Brain microvascular endothelial cell (primary cell): ENCODE results near the gene WNK2.
"Not testable (repeated sequence)": the region's sequence is repeated elsewhere in the genome, so short reads cannot be mapped to it uniquely, and the experiment has no call there.

ENCODE experiments used
- DNase-seq: peaks from one replicate; pipeline ENCODE4 v3.0.0-alpha.2; 2020
- H3K27ac ChIP-seq: fragments of 250-450 bp; sonication (Bioruptor Pico); 2 replicates; pipeline ENCODE4 v1.5.1; 2020; ENCODE audit warnings: mild to moderate bottlenecking, moderate library complexity
- H3K27me3 ChIP-seq: fragments of 250-450 bp; sonication (Bioruptor Pico); replicated peaks from 2 replicates; pipeline ENCODE4 v1.5.1; 2020; ENCODE audit warnings: mild to moderate bottlenecking
- H3K36me3 ChIP-seq: fragments of 250-450 bp; sonication (Bioruptor Pico); replicated peaks from 2 replicates; pipeline ENCODE4 v1.5.1; 2020; ENCODE audit warnings: mild to moderate bottlenecking
- H3K4me3 ChIP-seq: 2 replicates; pipeline ENCODE4 v1.5.1; 2011; ENCODE audit warnings: low read depth, mild to moderate bottlenecking, control low read depth, low read length, moderate library complexity
- in situ Hi-C: cut with HindIII; loops from 2 replicates; pipeline ENCODE4 v1.10.0; 2017; ENCODE audit warnings: low sequenced_read_pairs, low pct_ligation_motif_present
- TF ChIP-seq, protein P1 (sequence below): IDR thresholded peaks from 2 replicates; pipeline ENCODE4 v1.5.1; 2011; ENCODE audit warnings: low read depth, mild to moderate bottlenecking, moderate library complexity, low read length, control low read depth, inconsistent platforms; ENCODE audit errors: missing control alignments

WNK2 gene

DNA sequence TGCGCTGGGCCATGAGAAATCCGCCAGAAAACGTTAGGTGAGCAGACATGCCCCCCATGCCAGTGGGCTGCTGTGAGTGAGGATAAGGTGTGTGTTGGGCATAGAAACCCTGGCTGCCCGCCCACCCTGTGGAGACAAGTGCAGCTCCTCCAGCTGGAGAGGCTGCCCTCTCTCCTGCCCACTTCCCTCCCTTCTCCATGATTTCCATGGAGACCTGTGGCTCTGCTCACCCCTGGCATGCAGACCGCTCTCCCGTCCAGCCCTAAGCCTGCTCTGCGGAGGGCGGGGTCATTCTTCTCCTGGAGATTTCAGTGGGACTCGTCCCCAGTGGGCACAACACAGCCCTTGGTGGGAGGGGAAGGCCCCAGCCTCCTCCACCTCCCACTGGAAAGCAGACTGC lies 134.5 kb downstream of the WNK2 start:
- in situ Hi-C loops = no loop called here
- no peak for DNase-seq
- TF ChIP-seq, protein P1, sequence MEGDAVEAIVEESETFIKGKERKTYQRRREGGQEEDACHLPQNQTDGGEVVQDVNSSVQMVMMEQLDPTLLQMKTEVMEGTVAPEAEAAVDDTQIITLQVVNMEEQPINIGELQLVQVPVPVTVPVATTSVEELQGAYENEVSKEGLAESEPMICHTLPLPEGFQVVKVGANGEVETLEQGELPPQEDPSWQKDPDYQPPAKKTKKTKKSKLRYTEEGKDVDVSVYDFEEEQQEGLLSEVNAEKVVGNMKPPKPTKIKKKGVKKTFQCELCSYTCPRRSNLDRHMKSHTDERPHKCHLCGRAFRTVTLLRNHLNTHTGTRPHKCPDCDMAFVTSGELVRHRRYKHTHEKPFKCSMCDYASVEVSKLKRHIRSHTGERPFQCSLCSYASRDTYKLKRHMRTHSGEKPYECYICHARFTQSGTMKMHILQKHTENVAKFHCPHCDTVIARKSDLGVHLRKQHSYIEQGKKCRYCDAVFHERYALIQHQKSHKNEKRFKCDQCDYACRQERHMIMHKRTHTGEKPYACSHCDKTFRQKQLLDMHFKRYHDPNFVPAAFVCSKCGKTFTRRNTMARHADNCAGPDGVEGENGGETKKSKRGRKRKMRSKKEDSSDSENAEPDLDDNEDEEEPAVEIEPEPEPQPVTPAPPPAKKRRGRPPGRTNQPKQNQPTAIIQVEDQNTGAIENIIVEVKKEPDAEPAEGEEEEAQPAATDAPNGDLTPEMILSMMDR = no peak
- Histone ChIP-seq H3K4me3 (no peak overlapping the region), H3K27me3 (no peaks in the 10 kb centered on the region), H3K27ac (no peak overlapping the region), H3K36me3 (no peaks in the 10 kb centered on the region)

DNA sequence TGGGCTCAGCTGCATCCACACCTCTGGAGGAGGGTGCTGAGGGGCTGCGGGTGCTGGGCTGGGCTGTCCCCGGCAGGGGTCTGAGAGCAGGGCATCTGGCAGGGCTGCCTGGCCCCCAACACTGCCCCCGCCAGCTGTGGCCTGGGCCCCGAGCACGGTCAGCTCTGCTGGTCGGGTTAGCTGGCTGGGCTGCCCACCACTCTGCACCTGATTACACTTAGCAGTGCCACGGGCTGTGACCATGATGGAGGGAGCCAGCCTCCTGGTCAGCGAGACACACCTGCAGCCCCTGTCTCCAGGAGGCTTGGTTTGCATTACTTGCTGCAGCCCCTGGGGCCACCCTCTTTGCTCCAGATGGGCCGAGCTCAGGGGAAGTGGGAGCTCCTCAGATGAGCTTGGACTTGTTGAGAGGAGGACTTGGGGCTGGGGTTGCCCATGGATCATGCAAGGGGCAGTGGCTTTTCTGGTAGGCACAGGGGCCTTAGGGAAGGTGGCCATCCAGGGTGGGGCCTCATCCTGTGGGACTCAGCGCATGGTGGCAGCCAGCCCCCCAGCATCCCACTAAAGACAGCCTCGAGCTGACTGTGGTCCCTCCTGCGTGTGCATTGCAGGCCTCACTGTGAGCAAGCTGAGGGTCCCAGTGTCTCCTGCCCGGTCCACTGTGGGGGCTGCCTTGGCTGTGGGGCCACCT lies 135.5 kb downstream of the WNK2 start:
- no peak for DNase-seq
- H3K27ac ChIP-seq = no peak overlapping the region
- H3K36me3 ChIP-seq = no peaks in the 10 kb centered on the region
- no peak overlapping the region for H3K4me3 ChIP-seq
- in situ Hi-C loops = no loop called here
- TF ChIP-seq, protein P1 = no peak
- no peaks in the 10 kb centered on the region for H3K27me3 ChIP-seq

DNA sequence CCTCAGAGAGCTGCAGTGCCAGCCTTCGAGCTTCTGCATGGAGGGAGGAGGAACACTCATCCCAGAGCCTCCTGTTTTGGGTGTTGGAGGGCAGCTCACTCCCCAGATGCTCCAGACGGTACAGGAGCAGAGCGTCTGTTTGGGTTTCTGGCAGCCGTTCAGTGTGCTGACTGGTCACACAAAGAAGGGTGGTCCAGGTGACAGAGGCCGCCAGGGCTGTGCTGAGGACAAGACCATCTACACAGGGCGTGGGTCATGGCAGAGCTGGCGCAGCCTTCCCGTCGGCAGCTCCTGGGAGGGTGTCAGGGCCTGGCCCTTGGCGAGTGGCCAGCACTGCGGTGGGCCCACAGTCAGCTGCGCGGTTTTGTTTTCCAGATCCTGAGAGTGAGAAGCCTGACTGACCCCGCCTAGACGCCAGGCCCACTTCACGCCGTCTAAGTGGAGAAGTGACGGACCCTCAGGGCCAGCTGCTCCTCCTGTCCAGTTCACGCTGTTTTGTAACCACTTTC lies 136.1 kb downstream of the WNK2 start:
- DNase-seq = no peak
- no peak overlapping the region for H3K4me3 ChIP-seq
- TF ChIP-seq, protein P1 = no peak
- H3K27ac ChIP-seq = no peak overlapping the region
- H3K27me3 ChIP-seq = no peaks in the 10 kb centered on the region
- no peaks in the 10 kb centered on the region for H3K36me3 ChIP-seq
- in situ Hi-C loops = no loop called here

DNA sequence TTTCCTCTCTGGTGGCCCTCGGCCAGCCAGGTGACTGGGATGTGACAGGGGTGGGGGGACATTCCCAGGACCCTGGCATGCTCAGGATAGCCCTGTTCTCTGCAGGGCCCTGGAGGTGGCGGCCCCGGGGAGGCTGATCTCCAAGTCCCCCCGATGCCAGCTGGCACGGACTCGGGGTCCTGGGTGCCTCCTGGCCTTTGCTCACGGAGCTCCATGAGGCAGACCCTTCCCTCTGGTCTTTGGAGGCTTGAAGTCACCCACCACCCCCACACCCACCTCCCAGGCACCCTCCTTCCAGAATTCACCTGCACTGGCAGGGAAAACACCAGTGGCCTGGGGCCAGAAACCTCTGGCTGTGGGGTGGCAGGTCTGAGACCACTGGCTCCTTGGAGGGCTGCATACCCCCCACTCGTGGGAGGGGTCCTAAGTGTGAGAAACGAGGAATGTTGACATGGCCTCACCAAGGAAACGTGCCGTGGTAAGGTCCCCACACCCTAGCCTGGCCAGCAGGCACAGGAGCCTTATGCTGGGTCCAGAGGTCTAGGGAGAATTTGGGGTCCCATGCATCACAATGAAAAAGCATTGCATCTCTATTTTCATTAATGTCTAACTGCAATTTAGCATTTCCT lies 136.8 kb downstream of the WNK2 start:
- in situ Hi-C loops = no loop called here
- TF ChIP-seq, protein P1 = no peak
- DNase-seq = no peak
- Histone ChIP-seq H3K36me3 (no peaks in the 10 kb centered on the region), H3K4me3 (no peak overlapping the region), H3K27ac (no peak overlapping the region), H3K27me3 (no peaks in the 10 kb centered on the region)

DNA sequence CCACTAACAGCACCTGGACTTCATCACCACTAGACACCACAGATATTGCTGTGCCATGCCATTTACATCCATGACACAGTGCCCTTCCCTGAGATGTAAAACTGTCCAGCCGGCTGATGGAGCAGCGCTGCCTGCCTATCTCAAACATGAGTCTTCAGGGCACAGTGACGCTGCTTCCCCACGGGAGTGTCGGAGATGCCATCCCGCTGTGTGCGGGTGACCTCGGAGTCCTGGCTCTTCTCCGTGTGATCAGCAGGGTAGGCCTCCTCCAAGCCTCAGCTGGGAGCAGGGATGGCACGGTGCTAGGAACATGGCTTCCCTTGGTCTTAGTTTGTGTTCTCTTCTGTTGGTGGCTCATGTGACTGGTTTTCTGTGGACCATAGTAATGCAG lies 137.3 kb downstream of the WNK2 start:
- TF ChIP-seq, protein P1 = no peak
- no peaks in the 10 kb centered on the region for H3K36me3 ChIP-seq
- no peak for DNase-seq
- in situ Hi-C loops = no loop called here
- H3K27me3 ChIP-seq = no peaks in the 10 kb centered on the region
- no peak overlapping the region for H3K27ac ChIP-seq
- H3K4me3 ChIP-seq = no peak overlapping the region

DNA sequence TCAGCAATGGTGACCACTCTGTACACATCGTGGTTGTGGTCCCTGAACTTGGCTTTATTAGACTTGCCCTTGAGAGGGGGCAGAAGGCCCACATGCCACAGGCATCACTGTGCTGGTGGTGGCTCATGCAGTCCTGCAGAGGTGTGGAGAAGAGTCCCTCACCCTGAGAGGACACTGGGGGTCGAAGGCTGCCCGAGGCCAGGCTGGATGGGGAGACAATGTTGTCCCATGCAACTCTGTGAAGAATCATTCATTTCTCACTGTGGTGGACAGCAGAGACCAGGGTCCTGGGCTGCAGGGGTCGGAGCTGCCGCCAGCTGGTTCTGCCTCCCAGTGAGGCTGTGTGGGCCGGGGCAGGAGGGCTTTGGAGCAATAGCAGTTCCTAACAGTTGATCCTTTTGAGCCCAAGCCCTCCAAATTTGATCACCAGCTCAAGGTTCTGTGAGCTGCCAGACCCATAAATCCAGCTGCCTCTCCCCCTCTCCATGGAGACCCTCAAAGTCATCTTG lies 139.6 kb downstream of the WNK2 start:
- H3K4me3 ChIP-seq, in situ Hi-C loops, DNase-seq, H3K27me3 ChIP-seq, H3K27ac ChIP-seq, H3K36me3 ChIP-seq: not testable (repeated sequence)
